ENCODE results near the gene GLDC. TPM values are rescaled to one million over a fixed set of nuclear protein-coding genes. Genes with fewer than 3 reads are reported as not detected.

GLDC gene
- total RNA-seq, 4 donors from 2014 or later = 0.42 to 6.4 (median 4.7) TPM; not detected in 1

DNA sequence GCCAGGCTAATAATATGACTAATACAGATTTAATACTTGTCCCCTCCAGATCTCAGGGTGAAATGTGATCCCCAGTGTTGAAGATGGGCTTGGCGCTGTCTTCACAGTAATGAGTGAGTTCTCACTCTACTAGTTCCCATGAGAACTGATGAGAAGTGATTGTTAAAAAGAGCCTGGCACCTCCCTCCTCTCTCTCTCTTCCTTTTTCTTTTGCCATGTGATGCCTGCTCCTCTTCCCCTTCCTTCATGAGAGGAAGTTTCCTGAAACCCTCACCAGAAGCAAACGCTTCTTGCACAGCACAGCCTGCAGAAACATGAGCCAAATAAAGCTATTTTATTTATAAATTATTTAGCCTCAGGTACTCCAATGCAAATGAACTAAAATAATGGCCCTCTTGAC, 55.2 kb downstream of the GLDC start:
- no peak for DNase-seq (ENCODE audit: low spot score in 2 of 2)
- no peak for TF ChIP-seq POLR2A (IDR thresholded peaks at IDR 0.05)
- TF ChIP-seq, protein P1, sequence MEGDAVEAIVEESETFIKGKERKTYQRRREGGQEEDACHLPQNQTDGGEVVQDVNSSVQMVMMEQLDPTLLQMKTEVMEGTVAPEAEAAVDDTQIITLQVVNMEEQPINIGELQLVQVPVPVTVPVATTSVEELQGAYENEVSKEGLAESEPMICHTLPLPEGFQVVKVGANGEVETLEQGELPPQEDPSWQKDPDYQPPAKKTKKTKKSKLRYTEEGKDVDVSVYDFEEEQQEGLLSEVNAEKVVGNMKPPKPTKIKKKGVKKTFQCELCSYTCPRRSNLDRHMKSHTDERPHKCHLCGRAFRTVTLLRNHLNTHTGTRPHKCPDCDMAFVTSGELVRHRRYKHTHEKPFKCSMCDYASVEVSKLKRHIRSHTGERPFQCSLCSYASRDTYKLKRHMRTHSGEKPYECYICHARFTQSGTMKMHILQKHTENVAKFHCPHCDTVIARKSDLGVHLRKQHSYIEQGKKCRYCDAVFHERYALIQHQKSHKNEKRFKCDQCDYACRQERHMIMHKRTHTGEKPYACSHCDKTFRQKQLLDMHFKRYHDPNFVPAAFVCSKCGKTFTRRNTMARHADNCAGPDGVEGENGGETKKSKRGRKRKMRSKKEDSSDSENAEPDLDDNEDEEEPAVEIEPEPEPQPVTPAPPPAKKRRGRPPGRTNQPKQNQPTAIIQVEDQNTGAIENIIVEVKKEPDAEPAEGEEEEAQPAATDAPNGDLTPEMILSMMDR (IDR thresholded peaks at IDR 0.05) = no peak
- intact Hi-C loops (cut with DNase I; ENCODE audit: low total_unique reads) = no loop called here
- 66 to 67% methylated on average over 2 of the region's 2 CpGs for WGBS, 2 donors
- H3K4me3 ChIP-seq (ENCODE audit: low read depth, poor library complexity, severe bottlenecking) = no peak overlapping the region

DNA sequence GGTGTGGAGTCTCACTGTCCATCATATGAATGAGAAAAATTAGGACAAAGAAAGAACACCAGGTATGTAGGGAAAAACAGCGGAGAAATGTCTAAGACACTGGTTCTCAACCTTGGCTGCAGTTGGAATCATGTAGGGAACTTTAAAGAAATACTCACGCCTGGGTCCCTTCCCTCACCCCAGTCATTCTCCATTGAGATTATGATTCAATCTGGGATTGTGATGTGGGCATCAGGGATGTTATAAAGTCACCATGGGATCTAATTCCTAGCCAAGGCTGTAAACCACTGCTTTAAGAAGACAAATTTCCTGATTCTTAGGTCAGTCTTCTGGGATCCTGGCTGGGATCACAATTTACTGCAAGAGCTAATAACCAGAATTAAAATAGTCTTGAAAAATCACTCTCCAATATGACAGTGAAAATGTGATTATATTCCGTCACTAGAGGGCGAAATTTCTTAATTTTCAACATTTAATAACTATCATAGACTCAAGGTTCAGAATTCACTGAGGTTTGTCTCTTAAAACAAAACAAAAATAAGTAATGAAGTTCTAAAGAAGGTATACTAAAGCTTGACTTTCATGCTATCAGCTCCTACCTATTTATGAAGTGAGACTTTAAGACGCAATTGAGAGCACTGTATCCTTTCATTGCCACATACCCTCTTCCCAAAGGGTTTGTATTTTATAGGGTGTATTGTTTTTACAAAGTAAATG, 60.5 kb downstream of the GLDC start:
- TF ChIP-seq POLR2A (IDR thresholded peaks at IDR 0.05) = no peak
- TF ChIP-seq, protein P1 (IDR thresholded peaks at IDR 0.05) = no peak
- intact Hi-C loops (cut with DNase I; ENCODE audit: low total_unique reads) = no loop called here
- H3K4me3 ChIP-seq (ENCODE audit: low read depth, poor library complexity, severe bottlenecking) = no peak overlapping the region
- DNase-seq (ENCODE audit: low spot score in 2 of 2) = no peak
- 48 to 49% methylated on average over 5 of the region's 5 CpGs for WGBS, 2 donors

DNA sequence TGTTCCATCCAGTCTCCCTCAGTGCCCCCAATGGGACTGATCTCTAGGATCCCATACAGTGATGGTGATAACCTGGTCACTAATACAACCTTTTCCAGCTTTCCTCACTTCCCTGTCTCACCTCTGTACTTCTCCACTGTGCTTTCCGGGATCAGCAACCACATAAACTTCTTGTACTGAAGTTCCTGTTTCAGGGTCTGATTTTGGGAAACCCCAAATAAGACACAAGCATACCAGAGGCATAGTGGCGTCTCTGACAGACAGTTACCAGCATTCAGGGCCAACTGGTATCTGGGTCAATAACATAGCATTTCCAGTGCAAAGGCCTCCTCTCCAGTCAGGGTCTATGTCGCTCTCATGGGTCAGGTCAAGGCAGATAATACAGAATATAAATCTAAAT, 64.3 kb downstream of the GLDC start:
- no peak overlapping the region for H3K4me3 ChIP-seq (ENCODE audit: low read depth, poor library complexity, severe bottlenecking)
- no peak for DNase-seq (ENCODE audit: low spot score in 2 of 2)
- WGBS, 2 donors = 83 to 85% methylated on average over 3 of the region's 3 CpGs
- intact Hi-C loops (cut with DNase I; ENCODE audit: low total_unique reads) = no loop called here
- TF ChIP-seq POLR2A (IDR thresholded peaks at IDR 0.05) = no peak
- TF ChIP-seq, protein P1 (IDR thresholded peaks at IDR 0.05) = no peak

DNA sequence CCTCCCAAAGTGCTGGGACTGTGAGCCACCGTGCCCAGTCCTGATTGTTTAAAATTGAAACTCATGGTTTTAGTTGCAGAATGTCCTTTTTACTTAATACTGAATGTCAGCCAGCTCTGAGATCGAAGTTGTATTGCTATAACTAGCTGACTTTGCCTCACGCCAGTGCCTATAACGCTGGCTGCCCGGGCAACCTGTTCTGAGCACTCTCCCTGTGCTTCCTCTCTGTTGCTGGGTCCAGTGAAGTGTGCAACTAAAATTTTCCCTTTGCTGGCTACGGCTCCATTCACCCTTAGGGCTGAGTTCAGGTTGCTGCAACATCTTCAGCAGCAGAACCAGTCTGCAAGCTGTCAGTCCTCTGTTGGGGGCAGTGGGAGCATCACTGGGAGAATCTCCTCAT, 65.9 kb downstream of the GLDC start:
- intact Hi-C loops (cut with DNase I; ENCODE audit: low total_unique reads) = no loop called here
- no peak for DNase-seq (ENCODE audit: low spot score in 2 of 2)
- H3K4me3 ChIP-seq (ENCODE audit: low read depth, poor library complexity, severe bottlenecking) = no peak overlapping the region
- TF ChIP-seq, protein P1 (IDR thresholded peaks at IDR 0.05) = no peak
- TF ChIP-seq POLR2A (IDR thresholded peaks at IDR 0.05) = no peak
- WGBS, 2 donors = 83 to 88% methylated on average over 6 of the region's 6 CpGs

DNA sequence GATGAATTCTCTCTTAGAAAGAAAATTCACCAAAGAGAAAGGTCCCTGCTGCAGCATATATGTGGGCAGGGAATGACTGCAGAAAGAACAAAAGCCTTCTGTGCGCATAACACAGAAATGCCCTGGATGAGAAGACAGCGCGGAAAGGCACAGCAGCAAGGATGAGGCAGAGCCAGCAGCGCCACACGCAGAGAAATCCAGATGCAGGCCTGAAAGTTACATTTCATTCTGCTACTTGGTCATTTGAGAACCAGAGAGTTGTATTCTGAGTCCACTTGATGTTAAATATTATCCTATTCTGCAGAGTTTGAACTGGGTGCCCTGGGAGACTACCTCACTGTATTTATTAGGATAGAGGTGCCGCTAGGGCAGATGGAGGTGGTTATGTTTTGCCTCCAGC, 68.5 kb downstream of the GLDC start:
- H3K4me3 ChIP-seq (ENCODE audit: low read depth, poor library complexity, severe bottlenecking) = no peak overlapping the region
- WGBS, 2 donors = 86 to 90% methylated on average over 6 of the region's 6 CpGs
- intact Hi-C loops (cut with DNase I; ENCODE audit: low total_unique reads) = no loop called here
- DNase-seq (ENCODE audit: low spot score in 2 of 2) = no peak
- no peak for TF ChIP-seq POLR2A (IDR thresholded peaks at IDR 0.05)
- TF ChIP-seq, protein P1 (IDR thresholded peaks at IDR 0.05) = no peak

Measured in lower leg skin (tissue), 4 donors.